HG02642 (cell line): ENCODE data around the gene SLC22A2.

Experiments
- ATAC-seq: cut with Tn5 transposase; IDR thresholded peaks from one replicate; pipeline ENCODE4 v1.9.1; 2021; ENCODE audit warnings: mild to moderate bottlenecking; ENCODE audit not compliant: unreplicated experiment, poor library complexity

SLC22A2 gene

DNA sequence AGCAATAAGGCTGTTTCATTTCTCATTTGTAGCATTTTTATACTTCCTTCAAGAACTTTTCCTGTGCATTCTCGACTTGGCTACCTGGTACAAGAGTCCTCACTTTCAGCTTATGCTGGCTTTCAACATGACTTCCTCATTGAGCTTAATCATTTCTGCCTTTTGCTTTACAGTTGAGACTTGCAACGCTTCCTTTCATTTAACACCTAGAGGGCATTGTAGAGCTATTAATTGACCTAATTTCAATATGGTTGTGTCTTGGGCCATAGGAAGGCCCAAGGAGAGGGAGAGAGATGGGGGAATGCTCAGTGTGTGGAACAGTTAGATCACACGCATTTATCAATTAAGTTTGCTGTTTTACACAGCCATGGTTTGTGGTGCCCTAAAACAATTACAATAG, 37.2 kb downstream of the SLC22A2 start:
- ATAC-seq = no peak

GRCh38 chr6:160218810-160219209, 39.8 kb downstream of the SLC22A2 start:
- ATAC-seq = no peak

GRCh38 chr6:160217863-160218262, 40.8 kb downstream of the SLC22A2 start:
- ATAC-seq = no peak

DNA sequence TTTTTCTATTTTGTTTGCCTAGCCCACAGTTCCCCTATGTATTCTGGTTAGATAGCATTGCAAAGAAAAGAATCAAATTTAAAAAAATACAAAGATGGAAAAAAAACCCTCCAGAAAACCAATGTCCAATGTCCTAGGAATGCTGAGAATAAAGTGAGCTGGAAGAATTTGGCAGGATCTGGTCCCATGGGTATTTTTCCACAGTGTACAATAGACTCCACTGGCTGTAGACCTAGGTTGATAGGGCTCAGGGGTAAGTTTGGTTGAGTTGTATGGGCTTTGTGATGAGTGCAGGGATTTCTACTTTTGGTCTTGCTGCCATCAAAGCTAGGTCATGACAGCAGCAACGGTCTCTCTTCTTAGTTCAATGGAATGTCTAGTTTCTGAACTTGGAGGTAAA, 41.5 kb downstream of the SLC22A2 start:
- ATAC-seq = no peak

DNA sequence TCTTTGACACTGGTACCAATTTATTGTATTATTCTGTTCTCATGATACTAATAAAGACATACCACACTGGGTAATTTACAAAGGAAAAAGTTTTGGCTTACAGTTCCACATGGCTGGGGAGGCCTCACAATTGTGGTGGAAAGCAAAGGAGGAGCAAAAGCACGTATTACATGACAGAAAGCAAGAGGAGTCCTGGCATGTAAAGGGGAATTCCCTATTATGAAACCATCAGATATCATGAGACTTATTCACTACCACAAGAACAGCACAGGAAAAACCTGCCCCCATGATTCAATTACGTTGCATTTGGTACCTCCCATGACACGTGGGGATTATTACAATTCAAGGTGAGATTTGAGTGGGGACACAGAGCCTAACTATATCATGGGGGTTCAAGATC, 43.4 kb downstream of the SLC22A2 start:
- no peak for ATAC-seq

DNA sequence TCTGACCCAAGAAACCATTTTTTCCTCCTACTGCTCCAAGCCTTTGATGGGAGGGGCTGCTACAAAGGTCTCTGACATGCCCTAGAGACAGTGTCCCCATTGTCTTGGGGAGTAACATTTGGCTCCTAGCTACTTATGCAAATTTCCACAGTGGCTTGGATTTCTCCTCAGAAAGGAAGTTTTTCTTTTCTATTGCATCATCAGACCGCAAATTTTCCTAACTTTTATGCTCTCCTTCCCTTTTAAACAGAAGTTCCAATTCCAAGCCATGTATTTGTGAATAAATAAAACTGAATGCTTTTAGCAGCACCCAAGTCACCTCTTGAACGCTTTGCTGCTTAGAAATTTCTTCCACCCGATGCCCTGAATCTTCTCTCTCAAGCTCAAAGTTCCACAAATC, 51.0 kb downstream of the SLC22A2 start:
- no peak for ATAC-seq

- ATAC-seq = no peak
Measured at GRCh38 chr6:160204710-160205109, 53.9 kb downstream of the SLC22A2 start.

DNA sequence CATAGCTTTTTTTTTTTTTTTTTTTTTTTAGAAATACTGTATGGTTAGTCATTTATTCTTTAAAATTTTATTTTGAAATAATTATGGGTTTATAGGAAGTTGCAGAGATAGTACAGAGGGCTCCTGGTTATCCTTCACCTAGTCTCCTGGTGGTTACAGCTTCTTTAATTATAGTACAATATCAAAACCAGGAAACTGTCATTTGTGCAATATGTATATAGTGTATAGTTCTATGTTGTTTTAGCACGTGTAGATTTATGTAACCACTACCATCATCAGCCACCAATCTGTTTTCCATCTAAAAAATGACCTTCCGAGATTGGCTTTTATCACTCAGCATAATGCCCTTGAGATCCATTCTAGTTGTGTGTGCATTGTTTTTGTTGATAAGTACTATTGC, 54.7 kb downstream of the SLC22A2 start:
- no peak for ATAC-seq

- no peak for ATAC-seq
Measured at GRCh38 chr6:160203522-160203921, 55.1 kb downstream of the SLC22A2 start.

DNA sequence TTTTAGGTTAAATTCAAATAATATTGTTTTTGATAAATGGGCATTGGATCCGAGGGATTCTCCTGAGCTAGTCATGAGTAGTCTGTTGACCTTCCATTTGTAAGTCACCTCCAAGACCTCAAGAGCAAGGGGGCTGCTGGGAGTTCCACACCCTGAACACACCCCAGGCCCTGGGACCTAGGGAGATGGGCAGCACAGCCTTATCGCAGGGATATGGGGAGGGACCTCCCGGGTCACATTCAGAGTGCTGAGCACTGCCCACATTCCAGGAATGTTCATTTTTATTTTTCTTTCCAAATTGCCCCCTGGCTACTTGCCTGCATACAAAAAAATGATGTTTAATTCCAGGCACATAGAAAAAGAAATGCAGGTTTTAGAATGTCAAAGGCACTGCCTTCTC, 55.5 kb downstream of the SLC22A2 start:
- ATAC-seq = no peak

DNA sequence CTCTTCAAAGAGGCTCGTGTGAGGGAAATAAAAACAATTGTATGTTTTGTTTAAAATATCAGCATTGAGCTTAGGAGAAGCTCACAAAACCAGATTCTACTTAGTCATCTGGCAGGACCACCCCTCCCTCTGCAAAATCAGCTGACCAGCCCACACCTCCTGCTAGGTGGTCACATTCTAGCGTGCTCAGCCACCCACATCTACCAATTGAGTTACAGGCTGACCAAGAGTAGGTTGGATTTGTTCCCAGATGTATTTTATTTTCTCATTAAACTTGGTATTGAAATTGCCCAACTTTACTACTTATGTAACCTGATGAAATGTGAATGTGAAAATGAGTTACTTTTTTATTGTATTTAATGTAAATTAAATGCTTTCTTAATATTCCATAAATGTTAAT, 56.2 kb downstream of the SLC22A2 start:
- no peak for ATAC-seq

DNA sequence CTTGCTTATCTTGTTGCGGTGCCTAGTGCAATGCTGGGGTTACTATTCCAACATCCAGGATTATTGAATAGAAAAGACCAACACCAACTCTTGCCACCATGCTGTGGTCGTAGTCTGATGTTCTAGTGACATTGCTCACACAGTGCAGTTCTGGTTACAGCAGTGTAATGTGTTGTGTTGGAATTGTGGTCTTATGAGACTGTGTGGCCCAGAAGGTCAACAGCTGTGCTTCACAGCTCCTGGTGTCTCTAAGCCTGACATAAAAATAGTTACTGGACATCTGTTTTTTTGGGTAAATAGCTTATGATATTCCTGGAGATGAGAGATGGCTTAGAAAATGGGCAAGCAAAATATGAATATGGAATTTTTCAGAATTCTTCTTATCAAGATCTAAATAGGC, 57.6 kb downstream of the SLC22A2 start:
- no peak for ATAC-seq

- ATAC-seq = peak; percentile 88
Measured at GRCh38 chr6:160198606-160199211, 59.9 kb downstream of the SLC22A2 start.

DNA sequence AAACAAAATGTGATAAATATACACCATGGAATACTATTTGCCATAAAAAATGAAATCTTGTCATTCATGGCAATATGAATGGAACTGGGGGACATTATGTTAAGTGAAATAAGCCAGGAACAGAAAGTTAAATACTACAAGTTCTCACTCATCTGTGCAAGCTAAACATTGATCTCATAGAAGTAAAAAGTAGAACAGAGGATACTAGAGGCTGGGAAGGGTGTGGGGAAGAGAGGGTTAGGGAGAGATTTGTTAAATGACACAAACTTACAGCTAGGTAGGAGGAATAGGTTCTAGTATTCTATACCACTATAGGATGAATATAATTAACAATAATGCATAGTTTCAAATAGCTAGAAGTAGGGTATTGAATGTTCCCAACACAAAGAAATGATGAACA, 61.0 kb downstream of the SLC22A2 start:
- no peak for ATAC-seq

DNA sequence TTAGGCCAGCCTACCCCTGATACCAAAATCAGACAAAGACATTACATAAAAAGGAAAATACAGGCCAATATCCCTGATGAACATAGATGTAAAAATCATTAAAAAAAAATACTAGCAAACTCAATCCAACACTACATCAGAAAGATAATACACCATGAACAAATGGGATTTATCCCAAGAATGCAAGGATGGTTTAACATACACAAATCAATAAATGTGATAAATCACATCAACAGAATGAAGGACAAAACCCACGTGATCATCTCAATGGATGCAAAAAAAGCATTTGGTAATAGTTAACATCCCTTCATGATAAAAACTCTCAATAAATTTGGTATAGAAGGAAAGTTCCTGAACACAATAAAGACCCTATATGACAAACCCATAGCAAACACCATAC, 63.8 kb downstream of the SLC22A2 start:
- no peak for ATAC-seq

DNA sequence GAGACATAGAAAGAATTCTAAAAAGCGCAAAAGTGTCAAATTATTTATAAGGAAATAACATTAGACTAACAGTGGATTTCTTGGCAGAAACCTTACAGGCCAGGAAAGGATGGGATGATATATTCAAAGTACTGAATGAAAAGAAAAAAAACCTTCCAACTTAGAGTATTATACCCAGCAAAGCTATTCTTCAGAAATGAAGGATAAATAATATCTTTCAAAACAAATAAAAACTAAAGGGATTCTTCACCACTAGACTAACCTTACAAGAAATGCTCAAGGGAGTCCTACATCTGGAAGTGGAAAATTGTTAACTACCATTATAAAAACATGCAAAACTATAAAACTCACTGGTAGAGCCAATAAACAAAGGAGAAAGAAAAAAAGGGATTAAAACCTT, 65.8 kb downstream of the SLC22A2 start:
- no peak for ATAC-seq

DNA sequence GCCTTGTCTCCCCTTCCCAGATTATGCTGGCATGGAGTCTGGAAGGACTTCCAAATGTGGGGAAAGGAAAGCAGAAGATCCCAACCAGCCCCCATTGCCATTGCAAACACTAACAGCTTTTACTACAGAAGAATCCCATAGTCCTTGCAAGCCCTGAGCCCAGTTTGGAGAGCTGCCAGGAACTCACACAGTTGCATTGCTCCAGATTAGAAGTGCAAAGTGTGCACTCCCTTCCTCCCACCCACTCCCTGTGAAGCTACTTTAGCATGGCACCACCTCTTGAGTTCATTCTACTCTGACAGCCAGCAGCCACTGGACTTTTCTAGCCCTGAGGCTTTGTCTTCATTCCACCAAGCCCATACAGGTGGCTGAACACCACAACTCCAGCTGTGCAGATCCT, 67.6 kb downstream of the SLC22A2 start:
- no peak for ATAC-seq

- ATAC-seq = no peak
Measured at GRCh38 chr6:160190081-160190480, 68.5 kb downstream of the SLC22A2 start.

DNA sequence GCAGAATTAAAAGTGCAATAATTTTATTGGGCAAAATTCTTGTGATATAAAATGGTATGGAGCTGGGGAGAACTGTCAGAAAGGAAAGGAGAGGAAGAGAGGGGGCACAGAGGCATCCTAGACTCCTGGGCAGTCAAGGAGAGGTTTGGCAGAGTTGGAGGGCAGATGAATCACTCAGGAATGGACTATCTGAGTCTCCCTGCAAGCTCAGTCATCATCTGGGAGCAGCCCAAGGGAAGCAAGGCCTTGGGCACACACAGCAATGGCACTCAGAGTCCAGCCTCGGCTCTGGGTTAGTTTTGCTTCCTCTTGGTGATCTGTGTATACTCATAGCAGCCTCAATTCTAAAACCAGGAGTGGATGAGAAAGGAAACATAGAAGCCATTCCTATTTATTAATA, 69.8 kb downstream of the SLC22A2 start:
- no peak for ATAC-seq

GRCh38 chr6:160180706-160181105, 77.9 kb downstream of the SLC22A2 start:
- ATAC-seq = no peak

GRCh38 chr6:160178271-160178670, 80.3 kb downstream of the SLC22A2 start:
- ATAC-seq = no peak

DNA sequence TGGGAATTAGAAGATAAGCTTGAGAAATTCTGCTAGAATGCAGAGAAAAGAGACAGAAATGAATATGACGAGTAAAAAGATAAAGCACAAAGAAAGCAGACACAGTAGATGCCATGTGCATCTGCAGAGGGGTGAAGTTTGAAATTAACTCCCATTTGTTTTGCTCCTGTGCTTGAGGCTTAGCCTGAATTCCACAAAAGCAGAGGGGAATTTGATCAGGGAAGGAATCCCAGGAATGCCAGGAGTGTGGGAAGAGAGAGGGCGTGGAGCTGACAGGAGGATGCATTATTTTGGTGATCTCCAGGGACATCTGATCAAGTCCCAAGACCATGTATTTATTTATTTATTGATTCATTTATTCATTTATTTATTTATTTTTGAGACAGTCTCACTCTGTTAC, 81.4 kb downstream of the SLC22A2 start:
- no peak for ATAC-seq

DNA sequence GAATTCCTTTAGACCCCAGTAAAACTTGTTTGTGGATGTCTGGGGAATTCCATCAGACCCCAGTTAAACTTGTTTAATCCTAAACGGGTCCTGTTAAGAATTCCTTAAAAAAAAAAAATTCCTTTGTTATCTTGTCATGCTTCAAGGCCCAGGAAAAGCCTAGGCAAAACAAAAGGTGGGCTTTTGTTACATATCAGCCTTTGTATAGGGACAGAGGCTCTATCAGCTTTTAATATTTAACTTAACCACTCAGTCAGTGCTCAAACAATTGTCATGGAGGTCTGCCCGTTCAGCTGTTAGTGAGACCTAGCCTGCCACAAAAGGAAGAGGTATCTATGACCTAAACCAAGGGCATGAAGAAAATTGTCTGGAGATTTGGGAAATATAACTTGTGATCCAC, 83.9 kb downstream of the SLC22A2 start:
- ATAC-seq = no peak
